Prostate gland (tissue), 2 donors: ENCODE measurements around the gene ATP1A1. TPM values are rescaled to one million over a fixed set of nuclear protein-coding genes. Genes with fewer than 3 reads are reported as not detected.

Source experiments
- DNase-seq: peaks from one replicate; pipeline ENCODE4 v3.0.0-alpha.2; 2019; ENCODE audit warnings: low spot score
- H3K27ac ChIP-seq, 2 donors: fragments of 200-600 bp; sonication (generic); 2 replicates each; pipeline ENCODE4 v1.5.1; 2017 to 2019
- H3K27me3 ChIP-seq: fragments of 200-600 bp; sonication (generic); replicated peaks from 2 replicates; pipeline ENCODE4 v1.5.1; 2019; ENCODE audit not compliant: insufficient read depth
- H3K36me3 ChIP-seq, 2 donors: fragments of 200-600 bp; sonication (generic); 1 replicate in 1 of 2; 2 replicates in 1 of 2; pipeline versions ENCODE4 v1.5.1 to v1.8.1; 2017 to 2019
- H3K4me1 ChIP-seq: fragments of 200-600 bp; sonication (generic); replicated peaks from 2 replicates; pipeline ENCODE4 v1.5.1; 2019
- H3K4me3 ChIP-seq, 2 donors: fragments of 200-600 bp; sonication (generic); 2 replicates each; pipeline ENCODE4 v1.5.1; 2017 to 2019
- H3K9me3 ChIP-seq: fragments of 200-600 bp; sonication (generic); 2 replicates; pipeline ENCODE4 v1.5.1; 2017
- POLR2A ChIP-seq: fragments of 450-650 bp; IDR thresholded peaks from one replicate; pipeline ENCODE4 v1.6.1; 2016; ENCODE audit warnings: antibody characterized with exemption, mild to moderate bottlenecking
- POLR2AphosphoS5 ChIP-seq: sonication (generic); formaldehyde crosslinking; IDR thresholded peaks from one replicate; pipeline ENCODE4 v1.6.1; 2017; ENCODE audit warnings: antibody characterized with exemption
- WGBS: methylation state at CpG from one replicate; pipeline ENCODE4 v1.1.5; 2018; 5-methylcytosine and 5-hydroxymethylcytosine counted together
- intact Hi-C: fragments of 100-400 bp; cut with DNase I; formaldehyde crosslinking; loops from one replicate; pipeline ENCODE4 v1.14.2; 2022
- total RNA-seq, 2 donors: library from RNA; depleted of rRNA; stranded (reverse); fragments of >200 nt; gene quantifications; one replicate each; pipeline ENCODE4 v1.1.0, GENCODE V29; 2016
- TF ChIP-seq, protein P1 (sequence below), 4 experiments: fragments of 200-600 bp in 2 of 4; fragments of 450-650 bp in 2 of 4; sonication (generic) in 2 of 4; IDR thresholded peaks; 1 replicate in 3 of 4; 2 replicates in 1 of 4; pipeline ENCODE4 v1.5.1; 2016 to 2019; ENCODE audit warnings: antibody characterized with exemption in 4 of 4, mild to moderate bottlenecking in 2 of 4, moderate library complexity in 2 of 4

ATP1A1 gene
- total RNA-seq, 2 donors from 2014 or later, result 365 to 536 TPM

DNA sequence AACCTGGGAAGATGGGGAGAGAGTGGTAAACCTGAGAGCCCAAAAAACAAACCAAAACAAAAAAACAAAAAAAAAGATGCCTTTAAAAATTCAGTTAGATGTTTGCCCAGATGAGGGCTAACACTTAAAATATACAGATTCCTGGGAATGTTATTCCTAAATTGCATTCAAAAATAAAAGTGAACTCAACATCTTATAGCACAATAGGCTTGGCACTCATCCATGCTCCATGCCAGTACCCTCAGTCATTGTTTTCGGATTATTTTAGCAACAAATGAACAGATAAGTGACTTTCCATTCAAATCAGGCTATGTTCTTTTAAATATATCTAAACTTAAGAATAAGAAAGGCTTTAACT lies 3.7 kb downstream of the ATP1A1 start:
- Histone ChIP-seq H3K27ac (peak overlapping the region; percentile 96 to 98), H3K4me3 (peak overlapping the region in 1 of 2 donors; percentile 99), H3K36me3 (no peaks in the 10 kb centered on the region), H3K9me3 (no peaks in the 10 kb centered on the region), H3K27me3 (no peaks in the 10 kb centered on the region), H3K4me1 (peaks cover 8% of the 10 kb centered on the region)
- WGBS, result 14% methylated on average over 1 of the region's 1 CpG
- no peak for DNase-seq
- intact Hi-C loops, result loop anchor here (2.0 to 5.0 kb wide), 3 partner anchors 28 to 209 kb away; no protein-coding TSS in a partner anchor
- no peak for TF ChIP-seq POLR2A
- no peak for TF ChIP-seq POLR2AphosphoS5
- TF ChIP-seq, protein P1, sequence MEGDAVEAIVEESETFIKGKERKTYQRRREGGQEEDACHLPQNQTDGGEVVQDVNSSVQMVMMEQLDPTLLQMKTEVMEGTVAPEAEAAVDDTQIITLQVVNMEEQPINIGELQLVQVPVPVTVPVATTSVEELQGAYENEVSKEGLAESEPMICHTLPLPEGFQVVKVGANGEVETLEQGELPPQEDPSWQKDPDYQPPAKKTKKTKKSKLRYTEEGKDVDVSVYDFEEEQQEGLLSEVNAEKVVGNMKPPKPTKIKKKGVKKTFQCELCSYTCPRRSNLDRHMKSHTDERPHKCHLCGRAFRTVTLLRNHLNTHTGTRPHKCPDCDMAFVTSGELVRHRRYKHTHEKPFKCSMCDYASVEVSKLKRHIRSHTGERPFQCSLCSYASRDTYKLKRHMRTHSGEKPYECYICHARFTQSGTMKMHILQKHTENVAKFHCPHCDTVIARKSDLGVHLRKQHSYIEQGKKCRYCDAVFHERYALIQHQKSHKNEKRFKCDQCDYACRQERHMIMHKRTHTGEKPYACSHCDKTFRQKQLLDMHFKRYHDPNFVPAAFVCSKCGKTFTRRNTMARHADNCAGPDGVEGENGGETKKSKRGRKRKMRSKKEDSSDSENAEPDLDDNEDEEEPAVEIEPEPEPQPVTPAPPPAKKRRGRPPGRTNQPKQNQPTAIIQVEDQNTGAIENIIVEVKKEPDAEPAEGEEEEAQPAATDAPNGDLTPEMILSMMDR (IDR thresholded peaks at IDR 0.05), result no peak

DNA sequence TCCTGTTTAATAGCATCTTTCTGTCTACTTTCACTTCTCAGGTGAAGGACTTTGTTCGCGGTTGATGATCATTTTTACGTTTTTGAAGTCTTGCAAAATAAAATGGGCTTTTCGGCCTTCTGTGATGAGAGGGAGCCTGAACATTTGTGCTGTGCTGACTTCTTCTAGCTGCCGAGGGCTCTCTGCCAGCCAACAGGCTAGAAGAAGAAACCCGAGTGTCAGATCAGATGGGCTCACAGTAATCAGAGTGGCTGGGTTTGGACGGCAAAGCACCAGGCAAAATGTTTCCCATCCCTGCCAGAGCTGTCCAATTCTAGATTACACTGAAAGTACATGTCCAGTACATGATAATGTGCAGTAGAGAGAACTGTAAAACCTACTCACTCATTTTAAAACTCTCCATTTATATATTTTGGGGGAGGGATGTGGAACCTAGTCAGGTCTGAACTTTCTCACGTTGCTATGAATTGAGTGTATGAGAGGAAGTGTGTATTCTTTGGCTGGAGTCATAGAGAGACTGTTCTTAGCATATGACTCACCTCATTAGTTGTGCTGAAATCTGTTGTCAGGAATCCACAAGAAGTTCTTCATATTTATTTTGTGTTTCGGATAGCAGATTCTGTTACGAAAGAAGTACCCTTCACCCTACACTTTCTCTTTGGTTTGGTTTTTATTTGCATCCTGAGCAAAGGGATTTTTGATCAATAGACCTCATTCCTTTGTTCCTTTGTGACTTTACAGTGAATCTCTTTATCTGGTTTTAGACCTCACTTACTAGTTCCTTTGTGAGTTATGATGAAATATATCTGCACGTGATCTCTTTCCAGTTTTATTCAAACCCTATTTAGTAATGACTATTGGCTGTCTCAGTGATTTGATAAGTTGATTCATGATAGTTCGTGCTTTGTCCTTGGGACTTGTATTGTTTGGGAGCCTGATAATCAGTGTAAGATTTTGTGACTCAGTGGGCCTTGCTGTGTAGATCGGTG lies 4.8 kb downstream of the ATP1A1 start:
- H3K36me3 ChIP-seq, result no peaks in the 10 kb centered on the region
- H3K9me3 ChIP-seq, result no peaks in the 10 kb centered on the region
- DNase-seq, result peak; percentile 61
- H3K4me3 ChIP-seq, result peak overlapping the region in 1 of 2 donors; percentile 99
- H3K4me1 ChIP-seq, result peaks cover 8% of the 10 kb centered on the region
- peak overlapping the region; percentile 96 to 98 for H3K27ac ChIP-seq
- no peaks in the 10 kb centered on the region for H3K27me3 ChIP-seq
- intact Hi-C loops, result loop anchor here (2.0 to 5.0 kb wide), 3 partner anchors 27 to 211 kb away; no protein-coding TSS in a partner anchor
- TF ChIP-seq, protein P1 (IDR thresholded peaks at IDR 0.05), result no peak
- TF ChIP-seq POLR2AphosphoS5, result peak; percentile 82
- no peak for TF ChIP-seq POLR2A
- WGBS, result 20% methylated on average over 13 of the region's 13 CpGs

DNA sequence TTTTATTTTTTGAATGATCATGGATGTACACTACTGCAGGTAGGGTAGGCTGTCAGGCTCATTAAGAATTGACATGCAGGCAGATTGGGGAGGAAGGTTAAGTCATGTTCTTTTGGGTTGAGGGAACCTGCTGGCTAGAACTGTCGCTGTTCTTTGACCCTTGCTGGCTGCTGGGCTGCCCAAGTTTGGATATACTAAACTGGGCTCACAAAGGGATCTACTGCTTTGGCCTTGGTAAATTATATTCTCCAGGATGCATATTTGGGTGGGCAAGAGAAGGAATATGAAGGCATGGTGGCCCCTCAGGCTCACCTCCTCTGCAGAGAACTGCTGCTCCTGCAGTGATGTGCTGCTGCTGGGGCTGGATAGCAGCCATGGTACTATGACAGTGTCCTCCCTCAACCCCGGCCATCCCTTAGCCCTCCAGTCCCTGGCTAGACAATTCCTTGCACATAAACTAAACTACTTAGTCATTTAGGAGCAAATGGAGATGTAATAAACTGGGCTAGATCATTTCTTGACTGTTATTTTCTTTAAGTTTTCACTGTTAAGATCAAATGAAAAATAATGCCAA lies 6.1 kb downstream of the ATP1A1 start:
- no peak for DNase-seq
- TF ChIP-seq POLR2AphosphoS5, result no peak
- TF ChIP-seq, protein P1 (IDR thresholded peaks at IDR 0.05), result no peak
- TF ChIP-seq POLR2A, result no peak
- Histone ChIP-seq H3K9me3 (no peaks in the 10 kb centered on the region), H3K4me1 (peaks cover 8% of the 10 kb centered on the region), H3K36me3 (no peaks in the 10 kb centered on the region), H3K27me3 (no peaks in the 10 kb centered on the region), H3K4me3 (no peak overlapping the region), H3K27ac (peak overlapping the region; percentile 5 to 96)
- 50% methylated on average over 2 of the region's 2 CpGs for WGBS
- intact Hi-C loops, result loop anchor here (5.0 kb wide), 2 partner anchors 38 to 212 kb away; no protein-coding TSS in a partner anchor

GRCh38 chr1:116379674-116380498 lies 6.8 kb downstream of the ATP1A1 start:
- peaks cover 8% of the 10 kb centered on the region for H3K4me1 ChIP-seq

More at GRCh38 chr1:116379674-116380498, 6.8 kb downstream of the ATP1A1 start:
- H3K27ac ChIP-seq, result peak overlapping the region in 1 of 2 donors; percentile 96
- no peaks in the 10 kb centered on the region for H3K36me3 ChIP-seq
- no peak overlapping the region for H3K4me3 ChIP-seq
- TF ChIP-seq POLR2A, result no peak
- no peak for TF ChIP-seq POLR2AphosphoS5
- TF ChIP-seq, protein P1 (IDR thresholded peaks at IDR 0.05), result no peak
- H3K27me3 ChIP-seq, result no peaks in the 10 kb centered on the region
- H3K9me3 ChIP-seq, result no peaks in the 10 kb centered on the region
- 71% methylated on average over 6 of the region's 6 CpGs for WGBS
- intact Hi-C loops, result loop anchor here (5.0 kb wide), 2 partner anchors 37 to 213 kb away; no protein-coding TSS in a partner anchor
- DNase-seq, result no peak
